GM23248 (cell line): Measurements from ENCODE around the gene CYP27B1.

Source experiments
- EZH2 ChIP-seq: fragments of 200-600 bp; sonication (generic); IDR thresholded peaks from 2 replicates; pipeline ENCODE4 v1.6.1; 2018; ENCODE audit warnings: antibody characterized with exemption, mild to moderate bottlenecking; ENCODE audit not compliant: insufficient read depth, poor library complexity, severe bottlenecking
- EZH2phosphoT487 ChIP-seq: fragments of 200-600 bp; sonication (generic); IDR thresholded peaks from 2 replicates; pipeline ENCODE4 v1.6.1; 2018; ENCODE audit warnings: antibody characterized with exemption, moderate library complexity, mild to moderate bottlenecking, low read depth; ENCODE audit not compliant: insufficient read depth

DNA sequence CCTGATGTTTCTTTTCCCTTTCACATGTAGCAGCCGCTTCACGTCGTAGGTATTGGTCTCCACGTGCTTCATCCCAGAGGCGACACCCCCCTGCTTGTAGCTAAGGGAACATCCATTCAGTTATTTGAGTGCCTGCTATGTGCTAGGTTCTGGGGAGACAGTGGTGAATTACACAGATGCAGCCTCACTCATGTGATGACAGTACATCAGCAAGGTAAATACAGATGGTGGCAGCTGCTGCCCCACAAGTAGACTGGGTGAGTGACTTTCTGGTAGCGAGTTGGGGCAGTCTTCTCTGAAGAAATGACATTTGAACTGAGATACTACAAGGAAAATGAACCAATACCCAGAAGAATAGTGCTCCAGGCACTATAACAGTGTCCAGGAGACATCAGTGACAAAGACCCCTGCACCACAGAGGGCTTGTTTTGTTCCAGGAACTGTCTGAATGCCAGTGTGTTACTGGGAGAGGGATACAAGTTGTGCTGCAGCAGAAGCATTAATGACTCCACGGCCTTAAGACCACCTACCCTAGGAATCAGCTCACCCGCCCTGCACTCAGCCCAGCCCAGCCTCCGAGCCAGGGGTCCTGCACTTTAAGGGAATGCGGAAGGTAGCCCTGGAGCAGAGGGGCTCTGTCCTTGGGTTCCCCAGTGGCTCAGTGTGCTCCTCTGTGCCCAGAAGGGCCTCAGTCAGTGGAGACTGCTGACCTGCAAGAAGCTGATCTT is 44.3 kb upstream of the CYP27B1 start:
- TF ChIP-seq EZH2phosphoT487: no peak
- no peak for TF ChIP-seq EZH2
